Caki2 (cell line): ENCODE results near the gene GTPBP6. TPM values are rescaled to one million over a fixed set of nuclear protein-coding genes. Genes with fewer than 3 reads are reported as not detected.
A peak's percentile ranks its signal among the peaks of the same experiment; 100 is the strongest.

ENCODE experiments used
- DNase-seq: peaks from one replicate; pipeline ENCODE4 v3.0.0-alpha.2; 2015; ENCODE audit warnings: low read depth
- in situ Hi-C: cut with HindIII; loops from 2 replicates; pipeline ENCODE4 v1.10.0; 2016; ENCODE audit warnings: low sequenced_read_pairs, low pct_unique_long_range_greater_than_20kb, mixed read lengths
- total RNA-seq: library from RNA; depleted of rRNA; stranded (reverse); fragments of >200 nt; shearing (Covaris generic); gene quantifications from 2 replicates; pipeline ENCODE4 v1.2.3, GENCODE V29; 2014; ENCODE audit warnings: low replicate concordance; rRNA removed

GTPBP6 gene
- 32.1 and 37.2 TPM in 2 replicates for total RNA-seq

GRCh38 chrX:318739-319578, at the start of gene GTPBP6:
Gene GTPBP6, minus strand, starts transcription at chrX:318796. Its CDS starts 9 bp downstream, at chrX:318787.
- in situ Hi-C loops, result no loop called here
- peak; percentile 98 for DNase-seq

- in situ Hi-C loops, result no loop called here
- DNase-seq, result no peak
Observed at GRCh38 chrX:367866-368265, 49.3 kb upstream of the GTPBP6 start.

GRCh38 chrX:367349-367748, 48.8 kb upstream of the GTPBP6 start:
- in situ Hi-C loops, result no loop called here
- DNase-seq, result no peak

- DNase-seq, result no peak
- in situ Hi-C loops, result no loop called here
Observed at GRCh38 chrX:363621-364375, 45.2 kb upstream of the GTPBP6 start.

GRCh38 chrX:362937-363620, 44.5 kb upstream of the GTPBP6 start:
- in situ Hi-C loops, result no loop called here
- no peak for DNase-seq

- in situ Hi-C loops, result no loop called here
- no peak for DNase-seq
Observed at GRCh38 chrX:362351-362750, 43.8 kb upstream of the GTPBP6 start.

- in situ Hi-C loops, result no loop called here
Observed at GRCh38 chrX:361231-362145, 42.9 kb upstream of the GTPBP6 start.

GRCh38 chrX:360496-361150, 42.0 kb upstream of the GTPBP6 start:
- in situ Hi-C loops, result no loop called here

More at GRCh38 chrX:361231-362145, 42.9 kb upstream of the GTPBP6 start:
- no peak for DNase-seq

GRCh38 chrX:358651-359143, 40.1 kb upstream of the GTPBP6 start:
- no peak for DNase-seq
- in situ Hi-C loops, result no loop called here

More at GRCh38 chrX:360496-361150, 42.0 kb upstream of the GTPBP6 start:
- DNase-seq, result no peak

GRCh38 chrX:357693-358471, 39.3 kb upstream of the GTPBP6 start:
- in situ Hi-C loops, result no loop called here
- DNase-seq, result no peak

GRCh38 chrX:357035-357692, 38.6 kb upstream of the GTPBP6 start:
- DNase-seq, result no peak
- in situ Hi-C loops, result no loop called here

- in situ Hi-C loops, result no loop called here
Observed at GRCh38 chrX:356385-357034, 37.9 kb upstream of the GTPBP6 start.

GRCh38 chrX:355329-356050, 36.9 kb upstream of the GTPBP6 start:
- DNase-seq, result no peak
- in situ Hi-C loops, result no loop called here

More at GRCh38 chrX:356385-357034, 37.9 kb upstream of the GTPBP6 start:
- DNase-seq, result no peak

- in situ Hi-C loops, result no loop called here
Observed at GRCh38 chrX:353566-354535, 35.3 kb upstream of the GTPBP6 start.

More at GRCh38 chrX:353566-354535, 35.3 kb upstream of the GTPBP6 start:
- DNase-seq, result no peak
